OCI-LY7 (cell line): ENCODE results near the gene TPK1. TPM values are rescaled to one million over a fixed set of nuclear protein-coding genes. Genes with fewer than 3 reads are reported as not detected.

Experiments used
- BruUV-seq: library from RNA; stranded (reverse); fragments of 400-500 nt; replicated peaks from 2 replicates; lab custom pipeline; 2021; lab: Mats Ljungman, UMichigan
- CTCF ChIA-PET: fragments of 300-600 bp; sonication (Branson Sonifier 250); formaldehyde crosslinking; loops from one replicate; lab custom pipeline; 2022; ENCODE audit warnings: antibody characterized with exemption; ENCODE audit not compliant: unreplicated experiment; lab: Charles Lee
- POLR2A ChIA-PET: fragments of 300-600 bp; sonication (Branson Sonifier 250); formaldehyde crosslinking; loops from one replicate; lab custom pipeline; 2022; ENCODE audit warnings: antibody characterized with exemption; lab: Charles Lee
- DNase-seq: peaks from one replicate; pipeline ENCODE4 v3.0.0-alpha.2; 2015; ENCODE audit warnings: low spot score
- H2AFZ ChIP-seq: fragments of 200-600 bp; sonication (generic), shearing (Covaris generic); 2 replicates; pipeline ENCODE4 v1.6.1; 2014; ENCODE audit warnings: mild to moderate bottlenecking, antibody characterized with exemption, low read length, moderate library complexity
- H3K27ac ChIP-seq: fragments of 200-600 bp; sonication (generic); 2 replicates; pipeline ENCODE4 v1.5.1; 2014; ENCODE audit warnings: mixed run types, low read depth, mild to moderate bottlenecking, moderate library complexity, low read length, inconsistent platforms; ENCODE audit not compliant: poor library complexity, severe bottlenecking
- H3K36me3 ChIP-seq: fragments of 200-600 bp; sonication (generic); 2 replicates; pipeline ENCODE4 v1.6.1; 2014; ENCODE audit warnings: mild to moderate bottlenecking, antibody characterized with exemption, low read length, moderate library complexity, mixed read lengths; ENCODE audit not compliant: insufficient read depth
- H3K4me1 ChIP-seq: fragments of 200-600 bp; sonication (generic); 2 replicates; pipeline ENCODE4 v1.5.1; 2014; ENCODE audit warnings: mild to moderate bottlenecking, low read length; ENCODE audit not compliant: insufficient read depth, poor library complexity, severe bottlenecking
- H3K4me2 ChIP-seq: fragments of 200-600 bp; sonication (generic); 2 replicates; pipeline ENCODE4 v1.6.1; 2014; ENCODE audit warnings: mild to moderate bottlenecking, low read length
- H3K4me3 ChIP-seq: fragments of 200-600 bp; sonication (generic); 2 replicates; pipeline ENCODE4 v1.5.1; 2014; ENCODE audit warnings: mild to moderate bottlenecking, low read depth, low read length; ENCODE audit not compliant: poor library complexity, severe bottlenecking
- H3K79me2 ChIP-seq: fragments of 200-600 bp; sonication (generic); 2 replicates; pipeline ENCODE4 v1.6.1; 2016; ENCODE audit warnings: low read depth, mild to moderate bottlenecking, low read length, moderate library complexity, mixed read lengths; ENCODE audit not compliant: insufficient read depth
- H3K9me2 ChIP-seq: fragments of 200-600 bp; sonication (generic); 2 replicates; pipeline ENCODE4 v1.6.1; 2016; ENCODE audit warnings: mild to moderate bottlenecking, low read length, mixed read lengths; ENCODE audit not compliant: insufficient read depth
- H3K9me3 ChIP-seq: fragments of 200-600 bp; sonication (generic); 2 replicates; pipeline ENCODE4 v1.6.1; 2014; ENCODE audit warnings: mild to moderate bottlenecking, mixed run types, low read length, mixed read lengths
- H4K20me1 ChIP-seq: fragments of 200-600 bp; sonication (generic); 2 replicates; pipeline ENCODE4 v1.6.1; 2014; ENCODE audit warnings: mild to moderate bottlenecking, antibody characterized with exemption, low read length, moderate library complexity, mixed read lengths; ENCODE audit not compliant: insufficient read depth
- CTCF ChIP-seq: fragments of 200-600 bp; sonication (generic); conservative IDR thresholded peaks from 2 replicates; pipeline ENCODE4 v1.5.1; 2014; ENCODE audit warnings: mild to moderate bottlenecking, antibody characterized with exemption, low read length, moderate library complexity, mixed read lengths
- EZH2phosphoT487 ChIP-seq: fragments of 200-600 bp; sonication (generic); IDR thresholded peaks from 2 replicates; pipeline ENCODE4 v1.6.1; 2018; ENCODE audit warnings: low read depth, borderline replicate concordance, mild to moderate bottlenecking, mixed run types, antibody characterized with exemption, low read length, moderate library complexity, mixed read lengths
- intact Hi-C: fragments of 100-400 bp; cut with micrococcal nuclease; formaldehyde crosslinking; loops from one replicate; pipeline ENCODE4 v1.10.0; 2022; ENCODE audit not compliant: unreplicated experiment
- total RNA-seq, 2 experiments: library from RNA; depleted of rRNA in 1 of 2; stranded (reverse); fragments of >200 nt in 1 of 2; shearing (Covaris generic) in 1 of 2; gene quantifications; 2 replicates each; pipeline ENCODE4 v1.2.3, GENCODE V29; 2014 to 2022

Gene TPK1
- total RNA-seq, 2 experiments from 2014 or later = 6.7 to 12.5 TPM

GRCh38 chr7:144565586-144565985 lies 270.3 kb downstream of the TPK1 start:
- ChIA-PET POLR2A (interaction anchor here (0.6 kb wide), 1 partner anchor 11 kb away, joined by 3 read pairs; no protein-coding TSS in a partner anchor), CTCF (no interaction called here)
- Histone ChIP-seq H3K4me2 (no peak overlapping the region), H3K4me3 (no peak overlapping the region), H3K79me2 (no peaks in the 10 kb centered on the region), H2AFZ (no peak overlapping the region), H3K27ac (no peak overlapping the region), H3K36me3 (no peaks in the 10 kb centered on the region), H4K20me1 (no peaks in the 10 kb centered on the region), H3K9me3 (no peaks in the 10 kb centered on the region), H3K9me2 (no peaks in the 10 kb centered on the region), H3K4me1 (no peaks in the 10 kb centered on the region)
- no TSS peak for BruUV-seq
- intact Hi-C loops = no loop called here
- no peak for DNase-seq
- no peak for TF ChIP-seq CTCF
- TF ChIP-seq EZH2phosphoT487 = no peak

GRCh38 chr7:144549861-144550260 lies 286.0 kb downstream of the TPK1 start:
- ChIA-PET POLR2A (interaction anchor here (0.8 to 0.9 kb wide), 2 partner anchors 9 to 40 kb away, joined by 3 read pairs; no protein-coding TSS in a partner anchor), CTCF (no interaction called here)
- intact Hi-C loops = no loop called here

More at GRCh38 chr7:144549861-144550260, 286.0 kb downstream of the TPK1 start:
- no peak overlapping the region for H3K4me3 ChIP-seq
- TF ChIP-seq EZH2phosphoT487 (no peak), CTCF (no peak)
- H3K4me1 ChIP-seq = no peaks in the 10 kb centered on the region
- no TSS peak for BruUV-seq
- no peaks in the 10 kb centered on the region for H3K9me2 ChIP-seq
- DNase-seq = no peak
- H3K4me2 ChIP-seq = no peak overlapping the region
- no peaks in the 10 kb centered on the region for H4K20me1 ChIP-seq
- H2AFZ ChIP-seq = no peak overlapping the region
- no peaks in the 10 kb centered on the region for H3K36me3 ChIP-seq
- H3K9me3 ChIP-seq = no peaks in the 10 kb centered on the region
- no peak overlapping the region for H3K27ac ChIP-seq
- H3K79me2 ChIP-seq = no peaks in the 10 kb centered on the region
